ENCODE data around the gene DUSP14. TPM values are rescaled to one million over a fixed set of nuclear protein-coding genes. Genes with fewer than 3 reads are reported as not detected.

DUSP14 gene
- total and polyA plus RNA-seq, 9 donors, result 6.3 to 17.1 (median 12.6) TPM

DNA sequence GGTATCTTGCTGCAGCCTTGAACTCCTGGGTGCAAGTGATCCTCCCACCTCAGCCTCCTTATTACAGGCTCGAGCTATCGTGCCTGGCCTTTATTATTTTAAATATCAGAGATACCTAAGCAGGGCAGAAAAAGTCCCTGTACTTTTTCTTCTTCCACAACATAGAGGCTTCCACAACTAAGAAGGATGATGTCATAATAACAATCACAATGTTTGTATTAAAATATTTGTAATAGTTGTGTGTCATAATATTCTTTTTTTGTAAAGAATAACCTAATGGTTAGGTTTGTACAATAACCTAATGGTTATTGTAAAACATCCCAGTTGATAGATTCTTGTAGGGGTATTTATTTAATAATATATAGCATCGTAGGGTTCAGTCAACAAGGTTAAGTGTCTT is 26.7 kb upstream of the DUSP14 start:
- intact Hi-C loops (cut with DNase I), result no loop called here
- Histone ChIP-seq H3K27me3 (no peaks in the 10 kb centered on the region), H3K4me1 (ENCODE audit: insufficient read depth) (no peaks in the 10 kb centered on the region), H3K27ac (no peak overlapping the region), H3K36me3 (no peaks in the 10 kb centered on the region), H3K4me3 (no peak overlapping the region), H3K9me3 (no peaks in the 10 kb centered on the region)
- WGBS, 3 donors, result 34 to 59% (median 39%) methylated on average over 3 of the region's 3 CpGs
- TF ChIP-seq POLR2A (IDR thresholded peaks at IDR 0.05) (no peak), EP300 (IDR thresholded peaks at IDR 0.05) (no peak)
- TF ChIP-seq, protein P1, sequence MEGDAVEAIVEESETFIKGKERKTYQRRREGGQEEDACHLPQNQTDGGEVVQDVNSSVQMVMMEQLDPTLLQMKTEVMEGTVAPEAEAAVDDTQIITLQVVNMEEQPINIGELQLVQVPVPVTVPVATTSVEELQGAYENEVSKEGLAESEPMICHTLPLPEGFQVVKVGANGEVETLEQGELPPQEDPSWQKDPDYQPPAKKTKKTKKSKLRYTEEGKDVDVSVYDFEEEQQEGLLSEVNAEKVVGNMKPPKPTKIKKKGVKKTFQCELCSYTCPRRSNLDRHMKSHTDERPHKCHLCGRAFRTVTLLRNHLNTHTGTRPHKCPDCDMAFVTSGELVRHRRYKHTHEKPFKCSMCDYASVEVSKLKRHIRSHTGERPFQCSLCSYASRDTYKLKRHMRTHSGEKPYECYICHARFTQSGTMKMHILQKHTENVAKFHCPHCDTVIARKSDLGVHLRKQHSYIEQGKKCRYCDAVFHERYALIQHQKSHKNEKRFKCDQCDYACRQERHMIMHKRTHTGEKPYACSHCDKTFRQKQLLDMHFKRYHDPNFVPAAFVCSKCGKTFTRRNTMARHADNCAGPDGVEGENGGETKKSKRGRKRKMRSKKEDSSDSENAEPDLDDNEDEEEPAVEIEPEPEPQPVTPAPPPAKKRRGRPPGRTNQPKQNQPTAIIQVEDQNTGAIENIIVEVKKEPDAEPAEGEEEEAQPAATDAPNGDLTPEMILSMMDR (IDR thresholded peaks at IDR 0.05), result no peak
- no peak for DNase-seq

DNA sequence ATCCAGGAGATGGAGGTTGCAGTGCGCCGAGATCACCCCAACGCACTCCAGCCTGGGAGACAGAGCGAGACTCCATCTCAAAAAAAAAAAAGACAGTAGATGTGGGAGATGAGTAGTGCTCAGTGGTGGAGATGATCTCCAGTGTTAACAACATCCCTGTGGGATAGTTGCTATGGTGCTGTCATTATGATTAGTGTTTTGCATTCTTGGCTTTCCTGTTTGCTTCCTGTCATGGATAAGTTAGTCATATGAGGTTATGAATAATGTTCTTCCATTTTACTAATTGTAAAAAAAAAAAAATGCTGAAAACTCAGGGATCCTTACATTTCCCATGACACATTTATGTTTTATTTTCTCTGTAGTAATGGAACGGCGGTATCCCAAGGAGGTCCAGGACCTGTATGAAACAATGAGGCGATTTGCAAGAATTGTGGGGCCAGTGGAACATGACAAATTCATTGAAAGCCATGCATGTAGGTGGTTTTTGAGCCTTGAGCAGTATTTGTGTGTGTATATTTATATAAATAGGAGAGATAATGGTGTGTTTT is 24.5 kb upstream of the DUSP14 start:
- no peak overlapping the region for H3K4me3 ChIP-seq
- no peak for DNase-seq

DNA sequence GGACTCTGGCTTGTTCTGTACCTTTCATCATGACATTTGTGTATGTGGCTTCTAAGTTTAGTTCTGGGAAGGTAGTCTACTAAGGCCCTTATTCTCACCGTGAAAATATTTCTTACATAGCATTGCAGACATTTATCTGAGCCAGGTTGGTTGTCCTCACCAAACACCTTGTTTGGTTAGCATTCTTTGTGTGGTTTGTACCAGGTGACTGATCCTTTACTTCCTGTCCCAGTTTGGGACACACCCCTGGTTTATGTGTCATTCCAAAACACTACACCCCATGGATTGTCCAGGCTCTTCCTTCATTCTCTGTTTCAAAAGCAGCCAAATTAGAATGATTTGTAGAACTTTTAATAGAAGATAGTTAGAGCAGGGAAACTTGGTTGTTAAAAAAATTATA is 23.2 kb upstream of the DUSP14 start:
- no peak for DNase-seq
- Histone ChIP-seq H3K36me3 (no peaks in the 10 kb centered on the region), H3K27me3 (no peaks in the 10 kb centered on the region), H3K4me3 (no peak overlapping the region), H3K9me3 (no peaks in the 10 kb centered on the region), H3K4me1 (ENCODE audit: insufficient read depth) (no peaks in the 10 kb centered on the region), H3K27ac (no peak overlapping the region)
- TF ChIP-seq, protein P1 (IDR thresholded peaks at IDR 0.05), result no peak
- TF ChIP-seq POLR2A (IDR thresholded peaks at IDR 0.05), result no peak
- TF ChIP-seq EP300 (IDR thresholded peaks at IDR 0.05), result no peak
- intact Hi-C loops (cut with DNase I), result no loop called here
- WGBS, 3 donors, result 92 to 98% (median 96%) methylated on average over 1 of the region's 1 CpG

More for the DNA sequence above, 24.5 kb upstream of the DUSP14 start:
- WGBS, 3 donors, result 93 to 96% (median 95%) methylated on average over 7 of the region's 7 CpGs
- no peak overlapping the region for H3K27ac ChIP-seq
- no peaks in the 10 kb centered on the region for H3K27me3 ChIP-seq
- intact Hi-C loops (cut with DNase I), result no loop called here
- H3K36me3 ChIP-seq, result no peaks in the 10 kb centered on the region
- H3K4me1 ChIP-seq (ENCODE audit: insufficient read depth), result no peaks in the 10 kb centered on the region
- no peaks in the 10 kb centered on the region for H3K9me3 ChIP-seq
- TF ChIP-seq EP300 (IDR thresholded peaks at IDR 0.05) (no peak), POLR2A (IDR thresholded peaks at IDR 0.05) (no peak)
- TF ChIP-seq, protein P1 (IDR thresholded peaks at IDR 0.05), result no peak

DNA sequence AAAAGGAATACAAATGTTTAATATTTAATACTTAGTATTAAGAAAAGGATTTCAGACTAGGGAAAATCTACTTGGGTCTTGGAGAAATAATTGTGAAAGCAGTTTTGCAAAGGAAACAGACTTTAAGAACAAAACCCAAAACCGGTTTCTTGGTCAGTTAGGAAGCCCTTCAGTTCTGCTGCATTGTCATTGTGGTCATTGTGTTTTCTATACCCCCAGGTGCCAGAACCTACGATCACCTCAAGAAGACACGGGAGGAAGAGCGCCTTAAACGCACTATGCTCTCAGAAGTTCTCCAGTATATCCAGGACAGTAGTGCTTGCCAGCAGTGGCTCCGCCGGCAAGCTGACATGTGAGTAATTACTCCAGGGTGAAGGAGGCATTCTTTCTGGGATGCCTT is 19.5 kb upstream of the DUSP14 start:
- WGBS, 3 donors, result 85 to 88% (median 87%) methylated on average over 7 of the region's 7 CpGs
- Histone ChIP-seq H3K4me3 (no peak overlapping the region), H3K36me3 (no peaks in the 10 kb centered on the region), H3K4me1 (ENCODE audit: insufficient read depth) (no peaks in the 10 kb centered on the region), H3K9me3 (no peaks in the 10 kb centered on the region), H3K27ac (no peak overlapping the region), H3K27me3 (no peaks in the 10 kb centered on the region)
- intact Hi-C loops (cut with DNase I), result no loop called here
- no peak for DNase-seq
- TF ChIP-seq EP300 (IDR thresholded peaks at IDR 0.05) (no peak), POLR2A (IDR thresholded peaks at IDR 0.05) (no peak)
- TF ChIP-seq, protein P1 (IDR thresholded peaks at IDR 0.05), result no peak
